Right lobe of liver (tissue), 4 donors: ENCODE data around the gene TRAF3.

ENCODE experiments used
- POLR2A ChIP-seq: fragments of 450-650 bp; IDR thresholded peaks from one replicate; pipeline ENCODE4 v1.6.1; 2017; ENCODE audit warnings: antibody characterized with exemption, mild to moderate bottlenecking
- TF ChIP-seq, protein P1 (sequence below), 4 donors: fragments of 200-600 bp in 3 of 4; fragments of 450-650 bp in 1 of 4; IDR thresholded peaks; one replicate each; pipeline versions ENCODE4 v1.5.1 to v1.8.0; 2016 to 2022; ENCODE audit warnings: antibody characterized with exemption in 4 of 4, mild to moderate bottlenecking in 2 of 4
- donor health status: DM: no; HTN: no; CAD: no.
- donor health status: DM: no; HTN: no; CAD: no.
- donor health status: DM: no; HTN: yes; CAD: no.

DNA sequence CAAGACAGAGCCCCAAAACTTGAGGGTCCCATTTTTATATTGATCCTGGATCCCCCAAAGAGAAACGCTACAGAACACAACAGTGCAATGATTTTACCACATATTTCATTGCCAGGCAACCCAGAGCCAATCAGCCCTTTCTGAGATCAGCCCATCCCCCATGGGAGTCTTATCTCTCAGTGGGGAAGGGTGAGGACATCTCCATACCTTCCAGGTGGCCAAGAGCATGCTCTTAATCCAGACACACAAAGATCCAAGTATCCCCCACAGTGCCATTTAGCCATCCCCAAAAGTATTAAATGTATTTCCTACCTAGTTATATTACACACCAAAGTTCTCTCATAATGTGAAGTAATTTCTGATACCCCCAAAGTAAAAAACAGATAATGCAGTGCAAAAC, 82.7 kb downstream of the TRAF3 start:
- TF ChIP-seq, protein P1, sequence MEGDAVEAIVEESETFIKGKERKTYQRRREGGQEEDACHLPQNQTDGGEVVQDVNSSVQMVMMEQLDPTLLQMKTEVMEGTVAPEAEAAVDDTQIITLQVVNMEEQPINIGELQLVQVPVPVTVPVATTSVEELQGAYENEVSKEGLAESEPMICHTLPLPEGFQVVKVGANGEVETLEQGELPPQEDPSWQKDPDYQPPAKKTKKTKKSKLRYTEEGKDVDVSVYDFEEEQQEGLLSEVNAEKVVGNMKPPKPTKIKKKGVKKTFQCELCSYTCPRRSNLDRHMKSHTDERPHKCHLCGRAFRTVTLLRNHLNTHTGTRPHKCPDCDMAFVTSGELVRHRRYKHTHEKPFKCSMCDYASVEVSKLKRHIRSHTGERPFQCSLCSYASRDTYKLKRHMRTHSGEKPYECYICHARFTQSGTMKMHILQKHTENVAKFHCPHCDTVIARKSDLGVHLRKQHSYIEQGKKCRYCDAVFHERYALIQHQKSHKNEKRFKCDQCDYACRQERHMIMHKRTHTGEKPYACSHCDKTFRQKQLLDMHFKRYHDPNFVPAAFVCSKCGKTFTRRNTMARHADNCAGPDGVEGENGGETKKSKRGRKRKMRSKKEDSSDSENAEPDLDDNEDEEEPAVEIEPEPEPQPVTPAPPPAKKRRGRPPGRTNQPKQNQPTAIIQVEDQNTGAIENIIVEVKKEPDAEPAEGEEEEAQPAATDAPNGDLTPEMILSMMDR (IDR thresholded peaks at IDR 0.05), result no peak
- TF ChIP-seq POLR2A, result no peak
